GM15510 (cell line): ENCODE measurements around the gene PHLPP1.

ENCODE experiments used
- POLR2A ChIP-seq: IDR thresholded peaks from 3 replicates; pipeline ENCODE4 v1.6.1; 2011; ENCODE audit warnings: borderline replicate concordance; ENCODE audit not compliant: insufficient read length; ENCODE audit errors: extremely low read depth

Gene PHLPP1

GRCh38 chr18:62799977-62800376 lies 84.6 kb downstream of the PHLPP1 start:
- TF ChIP-seq POLR2A, result no peak

- TF ChIP-seq POLR2A, result no peak
Observed at GRCh38 chr18:62802523-62802922, 87.2 kb downstream of the PHLPP1 start.

- TF ChIP-seq POLR2A, result no peak
Observed at GRCh38 chr18:62807396-62807795, 92.1 kb downstream of the PHLPP1 start.

DNA sequence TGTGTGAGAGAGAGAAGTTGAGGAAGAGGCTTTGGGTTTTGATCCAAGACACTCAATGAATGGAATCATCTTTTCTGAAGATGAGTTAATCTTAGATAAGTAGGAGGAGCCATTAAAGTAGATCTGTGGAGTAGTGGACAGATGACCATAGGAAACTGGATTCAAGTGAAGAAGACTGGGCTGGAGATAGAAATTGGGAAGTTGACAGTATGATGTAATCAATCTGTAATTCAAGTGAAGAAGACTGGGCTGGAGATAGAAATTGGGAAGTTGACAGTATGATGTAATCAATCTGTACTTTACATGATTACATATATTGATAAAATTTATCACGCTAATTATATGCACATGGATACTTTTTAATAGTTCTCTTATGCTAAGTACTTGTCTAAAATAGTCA lies 92.8 kb downstream of the PHLPP1 start:
- no peak for TF ChIP-seq POLR2A

- TF ChIP-seq POLR2A, result no peak
Observed at GRCh38 chr18:62809900-62810299, 94.6 kb downstream of the PHLPP1 start.

DNA sequence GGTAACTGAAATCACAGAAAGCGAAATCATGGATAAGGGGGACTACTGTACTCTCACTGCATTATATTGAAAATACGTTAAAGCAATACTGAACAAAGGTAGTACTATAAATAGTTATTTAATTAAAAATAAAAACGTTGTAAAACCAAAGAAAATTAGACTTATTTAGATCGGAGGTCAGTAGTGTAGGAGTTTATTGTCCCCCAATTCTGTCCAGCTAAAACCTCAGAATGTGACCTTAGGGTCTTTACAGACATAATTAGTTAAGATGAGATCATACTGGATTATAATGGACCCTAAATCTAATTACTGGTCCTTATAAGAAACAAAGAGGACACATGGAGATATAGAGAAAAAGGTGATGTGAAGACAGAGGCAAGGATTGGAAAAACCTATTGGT lies 95.3 kb downstream of the PHLPP1 start:
- no peak for TF ChIP-seq POLR2A

GRCh38 chr18:62811674-62812073 lies 96.3 kb downstream of the PHLPP1 start:
- TF ChIP-seq POLR2A, result no peak

- TF ChIP-seq POLR2A, result no peak
Observed at GRCh38 chr18:62812242-62812641, 96.9 kb downstream of the PHLPP1 start.

DNA sequence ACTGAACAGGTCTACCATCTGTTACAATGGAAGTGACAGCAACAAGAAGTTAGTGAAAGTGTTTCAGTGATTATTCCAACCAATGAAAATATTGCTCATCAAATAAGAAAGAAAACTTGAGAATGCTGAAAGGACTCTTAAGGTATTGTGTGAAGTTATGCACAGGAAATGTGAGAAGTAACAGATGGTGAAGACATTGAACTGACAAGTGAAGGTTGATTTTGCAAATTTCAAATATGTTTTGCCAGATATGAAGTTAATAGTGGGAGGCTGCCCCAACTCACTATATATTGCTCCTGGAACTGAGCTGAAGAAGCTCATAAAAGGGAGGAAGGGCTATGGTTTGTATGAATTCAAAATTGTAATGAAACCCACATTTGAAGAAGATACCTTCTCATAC lies 97.5 kb downstream of the PHLPP1 start:
- no peak for TF ChIP-seq POLR2A

DNA sequence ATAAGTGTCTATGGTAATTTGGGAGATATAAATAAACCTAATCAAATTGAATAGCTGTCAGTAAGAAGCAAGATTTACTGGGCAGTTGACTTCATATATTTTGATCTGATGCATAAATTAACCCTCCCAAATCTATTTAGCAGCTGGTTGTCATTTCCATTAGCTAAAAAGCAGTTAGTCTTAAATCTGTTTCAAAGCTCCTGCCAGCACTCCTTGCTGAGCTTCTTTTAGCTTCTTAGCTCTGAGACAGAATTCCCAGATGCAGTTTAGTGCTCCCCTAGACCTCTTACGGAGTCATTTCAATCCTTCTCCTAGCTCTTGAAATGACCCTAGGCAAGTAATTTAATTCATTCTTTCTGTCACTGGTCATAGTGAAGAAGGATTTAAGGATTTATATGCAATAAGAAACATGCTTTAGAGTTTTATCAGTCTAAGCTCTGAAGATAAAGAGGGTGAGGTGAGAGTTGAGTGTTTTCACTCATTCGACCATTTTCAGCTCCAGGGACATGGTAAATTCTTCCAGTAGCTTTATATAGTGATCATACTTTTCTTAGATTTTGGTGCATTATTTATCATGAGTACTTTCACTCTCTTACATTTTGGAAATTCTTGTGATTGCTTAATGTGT lies 98.9 kb downstream of the PHLPP1 start:
- TF ChIP-seq POLR2A, result no peak

DNA sequence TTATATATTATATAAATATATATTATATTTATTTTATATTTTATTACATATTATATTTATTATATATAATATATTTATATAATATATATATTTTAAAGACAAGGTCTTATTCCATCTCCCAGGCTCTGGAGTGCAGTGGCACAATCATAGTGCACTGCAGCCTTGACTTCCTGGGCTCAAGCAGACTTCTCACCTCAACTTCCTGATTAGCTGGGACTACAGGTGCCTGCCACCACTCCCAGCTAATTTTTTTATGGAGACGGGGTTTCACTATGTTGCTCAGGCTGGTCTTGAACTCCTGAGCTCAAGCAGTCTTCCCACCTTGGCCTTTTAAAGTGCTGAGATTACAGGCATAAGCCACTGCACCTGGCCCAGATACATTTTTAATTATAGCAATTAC lies 110.0 kb downstream of the PHLPP1 start:
- no peak for TF ChIP-seq POLR2A

DNA sequence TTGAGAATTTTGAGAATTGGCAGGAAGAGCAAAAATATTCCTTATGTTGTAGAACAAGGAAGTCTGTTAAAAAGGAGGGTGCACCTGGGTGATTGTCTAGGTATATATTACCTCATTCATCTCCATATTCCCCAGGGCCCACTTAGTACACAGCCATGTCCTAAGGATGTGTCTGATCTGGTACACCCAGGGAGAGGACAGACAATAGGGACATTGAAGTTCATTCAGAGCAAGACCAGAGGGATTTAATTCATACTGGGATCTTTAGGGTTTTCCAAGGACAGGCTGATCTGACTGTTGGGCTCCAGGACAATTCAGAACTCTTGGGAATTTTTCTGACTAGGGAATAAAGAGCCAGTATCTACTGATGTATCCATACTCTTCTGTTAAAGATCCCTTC lies 112.1 kb downstream of the PHLPP1 start:
- no peak for TF ChIP-seq POLR2A

- no peak for TF ChIP-seq POLR2A
Observed at GRCh38 chr18:62828091-62828640, 112.8 kb downstream of the PHLPP1 start.

- no peak for TF ChIP-seq POLR2A
Observed at GRCh38 chr18:62828852-62829251, 113.5 kb downstream of the PHLPP1 start.

DNA sequence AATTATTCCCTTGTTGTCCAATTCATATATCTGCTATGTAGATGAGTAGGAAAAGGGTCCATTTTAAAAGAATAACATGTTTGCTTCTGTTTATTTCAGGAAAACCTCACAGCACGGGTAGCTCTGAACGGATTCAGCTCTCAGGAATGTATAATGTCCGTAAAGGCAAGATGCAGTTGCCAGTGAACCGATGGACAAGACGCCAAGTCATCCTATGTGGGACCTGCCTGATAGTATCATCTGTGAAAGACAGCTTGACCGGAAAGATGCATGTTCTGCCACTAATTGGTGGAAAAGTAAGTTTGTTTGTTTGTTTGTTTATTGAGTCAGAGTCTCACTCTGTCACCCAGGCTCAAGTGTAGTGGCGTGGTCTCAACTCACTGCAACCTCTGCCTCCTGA lies 114.6 kb downstream of the PHLPP1 start:
- TF ChIP-seq POLR2A, result no peak

DNA sequence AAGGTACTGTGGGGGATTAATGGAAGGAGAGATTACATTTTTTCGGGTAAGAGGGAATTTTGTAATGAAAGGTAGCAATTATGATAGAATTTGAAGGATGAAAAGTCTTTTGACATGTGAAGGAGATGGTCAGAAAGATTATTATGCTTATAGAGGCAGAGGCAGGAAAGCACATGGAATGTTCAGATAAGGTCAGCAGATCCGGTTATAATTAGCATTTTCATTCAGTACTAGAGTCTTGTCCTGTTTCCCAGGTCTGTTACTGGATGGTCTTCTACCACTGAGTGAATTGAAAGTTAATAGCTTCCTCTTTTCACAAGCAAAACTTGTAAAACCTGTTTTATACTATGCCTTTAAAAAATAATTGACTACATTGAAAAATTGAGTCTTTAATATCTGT lies 116.9 kb downstream of the PHLPP1 start:
- no peak for TF ChIP-seq POLR2A

DNA sequence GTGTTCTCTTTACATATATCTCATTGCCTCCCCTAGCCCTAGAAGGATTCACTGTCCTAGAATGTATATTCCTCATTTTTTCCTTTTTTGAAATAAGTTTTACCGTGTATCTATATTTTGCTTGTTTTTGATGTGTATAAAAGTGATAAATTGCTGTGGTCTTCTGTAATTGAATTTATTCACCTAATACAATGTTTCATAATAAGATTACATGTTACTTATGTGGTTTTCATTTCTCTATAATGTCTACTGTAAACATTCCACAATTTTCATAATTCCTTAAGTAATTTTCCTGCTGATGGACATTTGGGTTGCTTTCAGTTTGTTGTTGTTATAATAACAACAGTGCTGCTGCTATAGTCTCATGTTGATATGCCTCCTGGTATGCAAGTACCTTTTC lies 118.2 kb downstream of the PHLPP1 start:
- TF ChIP-seq POLR2A, result no peak

DNA sequence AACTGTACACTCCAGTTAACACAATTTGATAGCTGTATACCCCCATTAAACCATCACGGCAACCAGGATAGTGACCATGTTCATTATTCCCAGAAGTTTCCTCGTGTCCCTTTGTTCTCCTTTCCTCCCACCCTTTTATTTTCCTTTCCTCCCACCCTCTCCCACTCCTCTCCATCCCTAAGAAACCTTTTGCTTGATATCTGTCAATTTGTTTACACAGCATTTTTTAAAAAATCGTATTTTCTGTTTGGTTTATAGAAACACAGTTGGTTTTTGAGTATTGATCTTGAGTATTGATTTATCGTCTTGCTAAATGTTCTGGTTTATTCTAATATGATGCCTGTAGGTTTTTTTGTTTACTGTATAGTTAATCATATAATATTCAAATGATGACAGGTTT lies 119.4 kb downstream of the PHLPP1 start:
- no peak for TF ChIP-seq POLR2A

DNA sequence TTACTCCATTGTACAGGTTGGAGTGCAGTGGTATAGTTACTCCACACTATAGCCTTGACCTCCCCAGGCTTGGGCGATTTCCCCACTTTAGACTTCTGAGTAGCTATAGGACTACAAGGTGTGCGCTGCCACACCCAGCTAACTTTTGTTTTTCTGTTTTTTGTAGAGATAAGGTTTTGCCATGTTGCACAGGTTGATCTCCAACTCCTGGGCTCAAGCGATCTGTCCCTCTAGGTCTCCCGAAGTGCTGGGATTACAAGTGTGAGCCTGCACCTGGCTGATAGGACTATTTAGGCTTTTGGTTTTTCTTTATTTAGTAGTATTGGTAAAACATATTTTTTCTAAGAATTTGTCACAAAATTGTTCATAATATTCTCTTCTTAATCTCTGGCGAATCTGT lies 121.7 kb downstream of the PHLPP1 start:
- no peak for TF ChIP-seq POLR2A
